SK-N-SH (cell line): ENCODE results near the gene ZNF44. TPM values are rescaled to one million over a fixed set of nuclear protein-coding genes. Genes with fewer than 3 reads are reported as not detected.

Experiments
- CTCF ChIA-PET: fragments of 300-600, 350-600 bp; formaldehyde crosslinking; extraction: SDS; loops from one replicate; lab custom pipeline; 2021; lab: Yijun Ruan, JAX
- POLR2A ChIA-PET: fragments of 350-600 bp; sonication (Branson Sonifier 250); formaldehyde crosslinking; extraction: SDS; loops from one replicate; lab custom pipeline; 2020; ENCODE audit warnings: antibody characterized with exemption, inconsistent platforms; lab: Yijun Ruan, JAX
- DNase-seq: peaks from one replicate; pipeline ENCODE4 v3.0.0; 2012
- H2AFZ ChIP-seq: fragments of 200-600 bp; sonication (generic); 2 replicates; pipeline ENCODE4 v1.8.1; 2016; ENCODE audit warnings: antibody characterized with exemption, mild to moderate bottlenecking, low read depth
- H3F3A ChIP-seq: fragments of 200-600 bp; sonication (generic); replicated peaks from 2 replicates; pipeline ENCODE3; 2016; ENCODE audit warnings: antibody characterized with exemption, mild to moderate bottlenecking; ENCODE audit not compliant: insufficient read depth
- H3K27ac ChIP-seq, 2 experiments: fragments of 200-500 bp in 1 of 2; fragments of 200-600 bp in 1 of 2; sonication (Bioruptor generic) in 1 of 2; sonication (generic), shearing (Covaris generic) in 1 of 2; 2 replicates each; pipeline versions ENCODE4 v1.5.1 to v1.6.1; 2014 to 2016; ENCODE audit warnings: low read depth in 2 of 2, inconsistent platforms in 1 of 2, low read length in 1 of 2, mild to moderate bottlenecking in 1 of 2, mixed read lengths in 1 of 2
- H3K27me3 ChIP-seq: fragments of 200-600 bp; sonication (generic), shearing (Covaris generic); 2 replicates; pipeline ENCODE4 v1.6.1; 2016; ENCODE audit warnings: mixed run types; ENCODE audit not compliant: insufficient read depth
- H3K36me3 ChIP-seq, 2 experiments: fragments of 200-500 bp in 1 of 2; fragments of 200-600 bp in 1 of 2; sonication (Bioruptor generic) in 1 of 2; sonication (generic) in 1 of 2; replicated peaks in 1 of 2; 2 replicates each; pipeline versions ENCODE3 to v1.5.1; 2014 to 2016; ENCODE audit warnings: low read length in 1 of 2, mild to moderate bottlenecking in 1 of 2; ENCODE audit not compliant: insufficient read depth in 2 of 2, control insufficient read depth in 1 of 2
- H3K4me1 ChIP-seq, 2 experiments: fragments of 200-500 bp in 1 of 2; fragments of 200-600 bp in 1 of 2; sonication (Bioruptor generic) in 1 of 2; sonication (generic), shearing (Covaris generic) in 1 of 2; 2 replicates each; pipeline versions ENCODE4 v1.5.1 to v1.6.1; 2014 to 2016; ENCODE audit warnings: low read depth in 1 of 2, low read length in 1 of 2, mixed run types in 1 of 2; ENCODE audit not compliant: insufficient read depth in 2 of 2, control insufficient read depth in 1 of 2
- H3K4me2 ChIP-seq: fragments of 200-600 bp; sonication (generic), shearing (Covaris generic); 2 replicates; pipeline ENCODE4 v1.6.1; 2017; ENCODE audit warnings: mixed run types
- H3K4me3 ChIP-seq, 2 experiments: fragments of 200-500 bp in 1 of 2; fragments of 200-600 bp in 1 of 2; sonication (Bioruptor generic) in 1 of 2; sonication (generic), shearing (Covaris generic) in 1 of 2; 2 replicates each; pipeline versions ENCODE4 v1.5.1 to v1.8.1; 2014 to 2016; ENCODE audit warnings: low read depth in 2 of 2, inconsistent platforms in 1 of 2, low read length in 1 of 2, mild to moderate bottlenecking in 1 of 2, mixed read lengths in 1 of 2, moderate library complexity in 1 of 2
- H3K79me2 ChIP-seq: fragments of 200-600 bp; sonication (generic); 2 replicates; pipeline ENCODE4 v1.8.1; 2017; ENCODE audit warnings: mild to moderate bottlenecking; ENCODE audit not compliant: insufficient read depth
- H3K9ac ChIP-seq: fragments of 200-600 bp; sonication (generic); 2 replicates; pipeline ENCODE4 v1.6.1; 2017; ENCODE audit warnings: mixed run types
- H3K9me2 ChIP-seq: fragments of 200-600 bp; sonication (generic); 2 replicates; pipeline ENCODE4 v1.6.1; 2017; ENCODE audit warnings: mixed run types
- H3K9me3 ChIP-seq: fragments of 200-600 bp; sonication (generic); 2 replicates; pipeline ENCODE4 v1.6.1; 2017; ENCODE audit warnings: mixed run types, mild to moderate bottlenecking, moderate library complexity
- H4K20me1 ChIP-seq: fragments of 200-600 bp; sonication (generic); 2 replicates; pipeline ENCODE4 v1.6.1; 2017; ENCODE audit warnings: mild to moderate bottlenecking, mixed run types; ENCODE audit not compliant: insufficient read depth
- CTCF ChIP-seq: fragments of 200-600 bp; sonication (generic); IDR thresholded peaks from 2 replicates; pipeline ENCODE4 v1.6.1; 2017; ENCODE audit warnings: antibody characterized with exemption, mild to moderate bottlenecking, moderate library complexity
- FOXM1 ChIP-seq: IDR thresholded peaks from 2 replicates; pipeline ENCODE4 v1.4.0; 2012; ENCODE audit warnings: low read depth, mild to moderate bottlenecking
- GABPA ChIP-seq: IDR thresholded peaks from 2 replicates; pipeline ENCODE4 v1.4.0; 2012; ENCODE audit warnings: low read depth, mild to moderate bottlenecking
- PBX3 ChIP-seq: IDR thresholded peaks from 2 replicates; pipeline ENCODE4; 2012
- RAD21 ChIP-seq: IDR thresholded peaks from 2 replicates; pipeline ENCODE4 v1.6.1; 2012; ENCODE audit warnings: mild to moderate bottlenecking, low read length
- RXRA ChIP-seq: IDR thresholded peaks from 2 replicates; pipeline ENCODE4 v1.4.0; 2012; ENCODE audit warnings: low read depth, mild to moderate bottlenecking, borderline replicate concordance
- USF1 ChIP-seq: IDR thresholded peaks from 2 replicates; pipeline ENCODE4 v1.4.0; 2012; ENCODE audit warnings: low read depth, borderline replicate concordance
- YY1 ChIP-seq: IDR thresholded peaks from 2 replicates; pipeline ENCODE4 v1.4.0; 2012; ENCODE audit warnings: low read depth, mild to moderate bottlenecking
- ZBTB33 ChIP-seq: IDR thresholded peaks from 2 replicates; pipeline ENCODE4 v1.4.0; 2012; ENCODE audit warnings: low read depth, borderline replicate concordance
- WGBS: methylation state at CpG from one replicate; pipeline ENCODE4 v1.1.6; 2017; ENCODE audit warnings: low lambda C conversion rate; 5-methylcytosine and 5-hydroxymethylcytosine counted together
- polyA plus RNA-seq, 3 experiments: library from polyadenylated mRNA; depleted of rRNA; stranded (reverse); fragments of >200 nt; gene quantifications; 2 replicates each; pipeline ENCODE4 v1.2.3, GENCODE V29; 2012

ZNF44 gene
- polyA plus RNA-seq, 1 of the 3 experiments (the other 2 are of a cell fraction), result 3.6 TPM

GRCh38 chr19:12247644-12248222 is 47.0 kb downstream of the ZNF44 start:
- 58% methylated on average over 5 of the region's 5 CpGs for WGBS
- no peak for DNase-seq
- no peak for TF ChIP-seq YY1
- TF ChIP-seq, all 33 proteins: peak for 0

GRCh38 chr19:12244370-12244769 is 50.3 kb downstream of the ZNF44 start:
- no peak overlapping the region for H2AFZ ChIP-seq
- H3K9ac ChIP-seq, result no peak overlapping the region
- TF ChIP-seq FOXM1 (no peak), GABPA (no peak), ZBTB33 (no peak), USF1 (no peak), RAD21 (peak; percentile 39), RXRA (no peak)
- H3K36me3 ChIP-seq, result no peaks in the 10 kb centered on the region
- H3K27ac ChIP-seq, result no peak overlapping the region
- no peaks in the 10 kb centered on the region for H4K20me1 ChIP-seq
- WGBS, result 17% methylated on average over 2 of the region's 2 CpGs
- no peaks in the 10 kb centered on the region for H3K4me1 ChIP-seq
- ChIA-PET CTCF (no interaction called here), POLR2A (no interaction called here)
- peaks cover 18% of the 10 kb centered on the region; the same call in 1 of the 2 replicates for H3K9me3 ChIP-seq
- no peaks in the 10 kb centered on the region for H3F3A ChIP-seq
- no peak overlapping the region for H3K4me3 ChIP-seq
- no peaks in the 10 kb centered on the region for H3K79me2 ChIP-seq
- no peaks in the 10 kb centered on the region for H3K9me2 ChIP-seq
- H3K4me2 ChIP-seq, result no peak overlapping the region
- H3K27me3 ChIP-seq, result no peaks in the 10 kb centered on the region
- no peak for DNase-seq

More at GRCh38 chr19:12247644-12248222, 47.0 kb downstream of the ZNF44 start:
- H3K36me3 ChIP-seq, result no peaks in the 10 kb centered on the region
- H3K27me3 ChIP-seq, result no peaks in the 10 kb centered on the region
- no peak overlapping the region for H3K27ac ChIP-seq
- no peak overlapping the region for H3K4me3 ChIP-seq
- H2AFZ ChIP-seq, result no peak overlapping the region
- no peaks in the 10 kb centered on the region for H3F3A ChIP-seq
- H4K20me1 ChIP-seq, result no peaks in the 10 kb centered on the region
- peaks cover 23% of the 10 kb centered on the region; the same call in 1 of the 2 replicates for H3K9me3 ChIP-seq
- no peak overlapping the region for H3K9ac ChIP-seq
- no peaks in the 10 kb centered on the region for H3K9me2 ChIP-seq
- H3K4me2 ChIP-seq, result no peak overlapping the region
- POLR2A ChIA-PET, result no interaction called here
- H3K79me2 ChIP-seq, result no peaks in the 10 kb centered on the region
- H3K4me1 ChIP-seq, result no peaks in the 10 kb centered on the region
- CTCF ChIA-PET, result no interaction called here

GRCh38 chr19:12237143-12237839 is 57.4 kb downstream of the ZNF44 start:
- no peaks in the 10 kb centered on the region; the same call in 1 of the 2 replicates for H3K9me3 ChIP-seq
- CTCF ChIA-PET, result no interaction called here
- no peaks in the 10 kb centered on the region for H4K20me1 ChIP-seq
- no peaks in the 10 kb centered on the region for H3K9me2 ChIP-seq
- DNase-seq, result no peak
- no peak for TF ChIP-seq PBX3
- TF ChIP-seq CTCF, result no peak
- TF ChIP-seq, all 33 proteins: peak for 0
- no peak overlapping the region for H2AFZ ChIP-seq
- H3K79me2 ChIP-seq, result no peaks in the 10 kb centered on the region
- H3K4me2 ChIP-seq, result no peak overlapping the region
- no peaks in the 10 kb centered on the region for H3K4me1 ChIP-seq
- no peak overlapping the region for H3K27ac ChIP-seq
- no peak overlapping the region for H3K9ac ChIP-seq
- H3K27me3 ChIP-seq, result no peaks in the 10 kb centered on the region
- POLR2A ChIA-PET, result no interaction called here
- H3K4me3 ChIP-seq, result no peak overlapping the region; a peak in 1 of 4 replicates
- no peaks in the 10 kb centered on the region for H3K36me3 ChIP-seq
- no peaks in the 10 kb centered on the region for H3F3A ChIP-seq
- 67% methylated on average over 12 of the region's 37 CpGs for WGBS
